Prostate gland (tissue), 2 donors: ENCODE measurements around the gene A3GALT2.

Source experiments
- CTCF ChIP-seq, 4 experiments: fragments of 200-600 bp in 2 of 4; fragments of 450-650 bp in 2 of 4; sonication (generic) in 2 of 4; IDR thresholded peaks; 1 replicate in 3 of 4; 2 replicates in 1 of 4; pipeline ENCODE4 v1.5.1; 2016 to 2019; ENCODE audit warnings: antibody characterized with exemption in 4 of 4, mild to moderate bottlenecking in 2 of 4, moderate library complexity in 2 of 4
- POLR2A ChIP-seq: fragments of 450-650 bp; IDR thresholded peaks from one replicate; pipeline ENCODE4 v1.6.1; 2016; ENCODE audit warnings: antibody characterized with exemption, mild to moderate bottlenecking
- POLR2AphosphoS5 ChIP-seq: sonication (generic); formaldehyde crosslinking; IDR thresholded peaks from one replicate; pipeline ENCODE4 v1.6.1; 2017; ENCODE audit warnings: antibody characterized with exemption

GRCh38 chr1:33286451-33287185 lies 34.3 kb downstream of the A3GALT2 start:
- TF ChIP-seq CTCF (IDR thresholded peaks at IDR 0.05) (no peak), POLR2A (no peak), POLR2AphosphoS5 (no peak)
